Upper lobe of right lung (tissue), 1 donor: ENCODE data around the gene DUOX2. TPM values are rescaled to one million over a fixed set of nuclear protein-coding genes. Genes with fewer than 3 reads are reported as not detected.

Experiments used
- ATAC-seq: fragments of 200-7000 bp; cut with Tn5 transposase; one replicate; pipeline ENCODE4 v1.9.1; 2020; ENCODE audit warnings: mild to moderate bottlenecking, moderate library complexity
- DNase-seq: peaks from one replicate; pipeline ENCODE4 v3.0.0-alpha.2; 2020
- H3K27ac ChIP-seq: fragments of 200-600 bp; one replicate; pipeline ENCODE4 v1.8.0; 2022
- H3K27me3 ChIP-seq: fragments of 200-600 bp; one replicate; pipeline ENCODE4 v1.8.0; 2022; ENCODE audit warnings: mild to moderate bottlenecking
- H3K36me3 ChIP-seq: fragments of 200-600 bp; one replicate; pipeline ENCODE4 v1.8.0; 2022
- H3K4me1 ChIP-seq: fragments of 200-600 bp; one replicate; pipeline ENCODE4 v1.8.0; 2022
- H3K4me3 ChIP-seq: fragments of 200-600 bp; one replicate; pipeline ENCODE4 v1.8.0; 2022; ENCODE audit warnings: mild to moderate bottlenecking
- H3K9me3 ChIP-seq: fragments of 200-600 bp; one replicate; pipeline ENCODE4 v1.8.0; 2022
- CTCF ChIP-seq: fragments of 200-600 bp; IDR thresholded peaks from one replicate; pipeline ENCODE4 v1.8.0; 2022; ENCODE audit warnings: antibody characterized with exemption
- intact Hi-C: fragments of 100-400 bp; cut with DNase I; formaldehyde crosslinking; loops from one replicate; pipeline ENCODE4 v1.11.0; 2022
- total RNA-seq: library from RNA; stranded (reverse); fragmentation: NEBNext Ultra II Directional; extraction: Animal tissue kit (Norgen Biotek cat#: 25700); gene quantifications from one replicate; pipeline ENCODE4 v1.2.1, GENCODE V29; 2021
- donor health status: DM: no; HTN: yes; CAD: no; lungs with severe emphysema.

The DUOX2 gene
- total RNA-seq, 1 donor from 2014 or later: 3.8 TPM

DNA sequence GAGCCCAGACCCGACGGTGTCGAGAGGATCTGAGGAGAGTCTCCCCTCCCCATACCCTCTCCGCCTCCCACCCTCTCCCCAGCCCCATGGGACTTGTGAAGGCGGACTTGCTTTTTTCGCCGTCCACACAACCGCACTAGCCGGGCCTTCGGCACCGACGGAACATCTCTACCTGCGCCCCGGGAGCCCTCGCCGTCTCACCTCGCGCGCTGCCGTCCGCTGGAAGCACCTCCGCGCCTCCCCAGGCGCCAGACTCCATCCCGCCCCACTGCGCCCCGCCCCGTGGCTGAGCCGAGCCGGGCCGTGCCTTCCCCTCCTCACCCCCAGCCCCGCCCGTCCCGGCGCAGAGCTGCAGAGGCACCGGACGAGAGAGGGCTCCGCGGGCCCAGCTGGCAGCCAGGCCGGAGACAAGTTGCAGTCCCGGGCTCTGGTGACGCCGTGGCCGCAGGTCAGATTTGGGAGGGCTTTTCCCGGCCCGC is 15.7 kb upstream of the DUOX2 start, which contains the start of the genes DUOX1 and DUOXA1:
Gene DUOX1 (plus strand): TSS at position 344 of the 479 bp plus-strand sequence. CDS start 1,973 bp downstream, outside the sequence.
Gene DUOXA1 (minus strand): TSS at position 229 of the 479 bp plus-strand sequence. CDS start 6,865 bp downstream, outside the sequence.
- Histone ChIP-seq H3K36me3 (no peaks in the 10 kb centered on the region), H3K4me1 (peaks cover 2% of the 10 kb centered on the region), H3K4me3 (peak within 1 kb of the TSS; percentile 56), H3K9me3 (no peaks in the 10 kb centered on the region), H3K27me3 (peaks cover 50% of the 10 kb centered on the region), H3K27ac (peak within 1 kb of the TSS; percentile 80)
- DNase-seq (peak; percentile 94), ATAC-seq (peak; percentile 91)
- intact Hi-C loops: no loop called here
- TF ChIP-seq CTCF: no peak

GRCh38 chr15:45128971-45129639 is 15.1 kb upstream of the DUOX2 start:
- no peaks in the 10 kb centered on the region for H3K4me1 ChIP-seq
- H3K36me3 ChIP-seq: no peaks in the 10 kb centered on the region
- peak overlapping the region; percentile 80 for H3K27ac ChIP-seq
- no peaks in the 10 kb centered on the region for H3K9me3 ChIP-seq
- DNase-seq (peak; percentile 80), ATAC-seq (peak; percentile 48)
- H3K27me3 ChIP-seq: peaks cover 49% of the 10 kb centered on the region
- no peak for TF ChIP-seq CTCF
- intact Hi-C loops: no loop called here
- H3K4me3 ChIP-seq: peak overlapping the region; percentile 56

GRCh38 chr15:45126535-45127158 is 12.7 kb upstream of the DUOX2 start:
- H3K4me1 ChIP-seq: peaks cover 4% of the 10 kb centered on the region
- H3K36me3 ChIP-seq: no peaks in the 10 kb centered on the region
- H3K27ac ChIP-seq: no peak overlapping the region
- H3K4me3 ChIP-seq: no peak overlapping the region
- peaks cover 46% of the 10 kb centered on the region for H3K27me3 ChIP-seq
- ATAC-seq (peak; percentile 15), DNase-seq (peak; percentile 3)
- intact Hi-C loops: no loop called here
- no peaks in the 10 kb centered on the region for H3K9me3 ChIP-seq
- peak; percentile 68 for TF ChIP-seq CTCF

DNA sequence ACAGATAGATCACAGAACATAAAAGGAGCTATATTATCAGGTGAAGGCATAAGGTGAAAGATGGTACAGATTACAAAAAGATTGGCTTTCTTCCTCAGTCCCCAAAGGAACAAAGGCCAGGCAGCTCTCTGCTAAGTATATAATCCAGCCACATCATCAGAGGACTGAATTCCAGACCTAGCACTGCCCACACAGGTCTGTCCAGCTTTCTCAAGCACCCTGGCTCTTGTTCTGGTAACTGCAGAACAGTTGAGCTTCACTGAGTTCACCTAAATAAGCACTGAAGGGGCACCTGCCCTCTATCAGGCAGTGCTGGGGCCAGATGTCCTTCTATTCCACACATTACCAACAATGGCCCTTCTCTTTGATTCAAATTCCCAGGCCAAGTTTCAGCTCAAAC is 9.4 kb upstream of the DUOX2 start:
- peak; percentile 58 for ATAC-seq
- H3K27ac ChIP-seq: no peak overlapping the region
- H3K36me3 ChIP-seq: no peaks in the 10 kb centered on the region
- intact Hi-C loops: no loop called here
- H3K9me3 ChIP-seq: no peaks in the 10 kb centered on the region
- peak; percentile 51 for DNase-seq
- H3K27me3 ChIP-seq: peaks cover 18% of the 10 kb centered on the region
- H3K4me3 ChIP-seq: no peak overlapping the region
- peaks cover 4% of the 10 kb centered on the region for H3K4me1 ChIP-seq
- no peak for TF ChIP-seq CTCF

- no peak for ATAC-seq
- Histone ChIP-seq H3K4me3 (no peak overlapping the region), H3K27ac (no peak overlapping the region), H3K4me1 (peaks cover 7% of the 10 kb centered on the region), H3K36me3 (no peaks in the 10 kb centered on the region), H3K27me3 (peaks cover 15% of the 10 kb centered on the region), H3K9me3 (no peaks in the 10 kb centered on the region)
- peak; percentile 37 for DNase-seq
- no peak for TF ChIP-seq CTCF
- intact Hi-C loops: no loop called here
These were observed 8.7 kb upstream of the DUOX2 start for GRCh38 chr15:45122719-45123118.
